ENCODE measurements around the gene ACTL10. TPM values are rescaled to one million over a fixed set of nuclear protein-coding genes. Genes with fewer than 3 reads are reported as not detected.

ACTL10 gene
- polyA plus RNA-seq, 2 of the 4 experiments (the other 2 are of a cell fraction) = not detected

- ATAC-seq (peak; percentile 36 to 66), FAIRE-seq (no peak), DNase-seq (ENCODE audit: low read depth in 1 of 2, low spot score in 1 of 2) (peak in 1 of 2 experiments; percentile 64)
- no peaks in the 10 kb centered on the region for H3K9me3 ChIP-seq
- peaks cover 23% of the 10 kb centered on the region for H3K4me1 ChIP-seq
- H3K27ac ChIP-seq = peak overlapping the region; percentile 76 to 94
- POLR2A ChIA-PET = interaction anchor here (1.5 kb wide), 1 partner anchor 10 kb away, joined by 3 read pairs; no protein-coding TSS in a partner anchor
- 14% methylated on average over 16 of the region's 29 CpGs for WGBS (ENCODE audit: missing lambda C conversion rate)
- TF ChIP-seq POLR2AphosphoS2 (conservative IDR thresholded peaks at IDR 0.05; ENCODE audit: low read length) = no peak
- TF ChIP-seq POLR2A (IDR thresholded peaks at IDR 0.05; ENCODE audit: low read length) = no peak
- CTCF ChIA-PET = interaction anchor here (1.0 to 1.4 kb wide), 2 partner anchors 20 to 456 kb away, joined by 3 to 5 read pairs; no protein-coding TSS in a partner anchor
- peak overlapping the region; percentile 61 for H3K4me3 ChIP-seq
- peak overlapping the region; percentile 82 for H3K4me2 ChIP-seq
These were observed 6.9 kb downstream of the ACTL10 start for GRCh38 chr20:33673410-33674293.

GRCh38 chr20:33674294-33675135, 7.8 kb downstream of the ACTL10 start, which contains the start of gene NECAB3:
TSS of gene NECAB3 (minus strand) at chr20:33674428. CDS start at chr20:33674352, 76 bp downstream.
- ATAC-seq (peak; percentile 82), DNase-seq (ENCODE audit: low read depth in 1 of 2, low spot score in 1 of 2) (peak; percentile 54 to 75), FAIRE-seq (no peak)
- Histone ChIP-seq H3K9me3 (no peaks in the 10 kb centered on the region), H3K4me2 (peak within 1 kb of the TSS; percentile 82), H3K4me3 (peak within 1 kb of the TSS; percentile 61), H3K27ac (peak within 1 kb of the TSS; percentile 76 to 94), H3K4me1 (peaks cover 23% of the 10 kb centered on the region)
- ChIA-PET POLR2A (interaction anchor here (1.5 to 1.6 kb wide), 2 partner anchors 11 kb away, joined by 3 to 5 read pairs; no protein-coding TSS in a partner anchor), CTCF (interaction anchor here (0.9 to 2.6 kb wide), 3 partner anchors 11 to 118 kb away, joined by 3 to 8 read pairs (median 3); no protein-coding TSS in a partner anchor)
- WGBS (ENCODE audit: missing lambda C conversion rate) = 14% methylated on average over 42 of the region's 73 CpGs
- TF ChIP-seq ZSCAN20 (CRISPR knock-in tag; IDR thresholded peaks at IDR 0.05) (no peak), TP53 (CRISPR knock-in tag; IDR thresholded peaks at IDR 0.05) (peak; percentile 63; the same call in 1 of the 2 replicates), RNF2 (IDR thresholded peaks at IDR 0.05; ENCODE audit: borderline replicate concordance, low read depth) (peak; percentile 63), MYC (IDR thresholded peaks at IDR 0.05; ENCODE audit: borderline replicate concordance, low read length) (no peak), PHF8 (IDR thresholded peaks at IDR 0.05; ENCODE audit: borderline replicate concordance, low read depth) (peak; percentile 76), E2F6 (IDR thresholded peaks at IDR 0.05; ENCODE audit: borderline replicate concordance, low read depth) (peak; percentile 40; the same call in 1 of the 2 replicates), BCL3 (IDR thresholded peaks at IDR 0.05) (peak; percentile 71; the same call in 2 of the 3 replicates), SREBF2 (IDR thresholded peaks at IDR 0.05) (no peak), JUN (IDR thresholded peaks at IDR 0.05) (peak in 1 of 2 experiments; percentile 78; a peak in 3 of 5 replicates), POLR2A (IDR thresholded peaks at IDR 0.05; ENCODE audit: low read length) (peak; percentile 86), HDAC2 (IDR thresholded peaks at IDR 0.05) (no peak), HOXA7 (CRISPR knock-in tag; IDR thresholded peaks at IDR 0.05) (peak; percentile 20; the same call in 1 of the 2 replicates), HOXB5 (CRISPR knock-in tag; IDR thresholded peaks at IDR 0.05) (no peak), PBX3 (IDR thresholded peaks at IDR 0.05) (peak; percentile 54; the same call in 1 of the 2 replicates), EHMT2 (IDR thresholded peaks at IDR 0.05; ENCODE audit: low read depth) (no peak), NR3C1 (IDR thresholded peaks at IDR 0.05) (no peak), POLR2AphosphoS2 (conservative IDR thresholded peaks at IDR 0.05; ENCODE audit: low read length) (0 out of 2 replicates have a peak, but pooled peaks have one; percentile 43)

Data from A549 (cell line).